HUES6 (cell line): Measurements from ENCODE around the gene OXNAD1.
"Not testable (repeated sequence)": the region's sequence is repeated elsewhere in the genome, so short reads cannot be mapped to it uniquely, and the experiment has no call there.

Source experiments
- H3K27ac ChIP-seq: 2 replicates; pipeline ENCODE4 v1.7.0; 2013; ENCODE audit warnings: low read depth, mild to moderate bottlenecking, low read length, inconsistent platforms
- H3K27me3 ChIP-seq: 2 replicates; pipeline ENCODE4 v1.6.1; 2013; ENCODE audit warnings: low read length; ENCODE audit not compliant: control insufficient read depth, insufficient read depth
- H3K36me3 ChIP-seq: 2 replicates; pipeline ENCODE4 v1.6.1; 2013; ENCODE audit warnings: low read length; ENCODE audit not compliant: control insufficient read depth, insufficient read depth
- H3K4me1 ChIP-seq: 2 replicates; pipeline ENCODE4 v1.6.1; 2013; ENCODE audit warnings: low read length; ENCODE audit not compliant: control insufficient read depth, insufficient read depth
- H3K4me3 ChIP-seq: 2 replicates; pipeline ENCODE4 v1.5.1; 2013; ENCODE audit warnings: low read depth, low read length
- H3K9ac ChIP-seq: one replicate; pipeline ENCODE4 v1.6.1; 2013; ENCODE audit warnings: mild to moderate bottlenecking, low read length
- H3K9me3 ChIP-seq: 2 replicates; pipeline ENCODE4 v1.6.1; 2013; ENCODE audit warnings: low read depth, low read length; ENCODE audit not compliant: control insufficient read depth, insufficient read depth

The OXNAD1 gene

GRCh38 chr3:16305111-16305541 is 40.1 kb downstream of the OXNAD1 start:
- H3K9me3 ChIP-seq: no peaks in the 10 kb centered on the region
- no peak overlapping the region for H3K4me3 ChIP-seq
- no peaks in the 10 kb centered on the region for H3K27me3 ChIP-seq
- H3K4me1 ChIP-seq: peaks cover 43% of the 10 kb centered on the region
- peaks cover 32% of the 10 kb centered on the region for H3K36me3 ChIP-seq
- H3K27ac ChIP-seq: no peak overlapping the region
- H3K9ac ChIP-seq: no peak overlapping the region

GRCh38 chr3:16307832-16308531 is 43.0 kb downstream of the OXNAD1 start:
- Histone ChIP-seq H3K4me3 (no peak overlapping the region), H3K27me3 (no peaks in the 10 kb centered on the region), H3K36me3 (peaks cover 30% of the 10 kb centered on the region), H3K9ac (no peak overlapping the region), H3K27ac (no peak overlapping the region), H3K9me3 (no peaks in the 10 kb centered on the region), H3K4me1 (peaks cover 17% of the 10 kb centered on the region)

GRCh38 chr3:16308727-16309126 is 43.7 kb downstream of the OXNAD1 start:
- Histone ChIP-seq H3K36me3 (peaks cover 30% of the 10 kb centered on the region), H3K4me1 (peaks cover 12% of the 10 kb centered on the region), H3K27me3 (no peaks in the 10 kb centered on the region), H3K9me3 (no peaks in the 10 kb centered on the region), H3K9ac (no peak overlapping the region), H3K27ac (no peak overlapping the region), H3K4me3 (no peak overlapping the region)

GRCh38 chr3:16309558-16309957 is 44.5 kb downstream of the OXNAD1 start:
- no peak overlapping the region for H3K27ac ChIP-seq
- no peak overlapping the region for H3K9ac ChIP-seq
- peaks cover 29% of the 10 kb centered on the region for H3K36me3 ChIP-seq
- H3K27me3 ChIP-seq: no peaks in the 10 kb centered on the region
- H3K4me3 ChIP-seq: no peak overlapping the region
- peaks cover 8% of the 10 kb centered on the region; the same call in 1 of the 2 replicates for H3K4me1 ChIP-seq
- no peaks in the 10 kb centered on the region for H3K9me3 ChIP-seq

- not testable (repeated sequence) for H3K9ac ChIP-seq, H3K4me1 ChIP-seq, H3K27me3 ChIP-seq, H3K27ac ChIP-seq, H3K9me3 ChIP-seq, H3K4me3 ChIP-seq
- H3K36me3 ChIP-seq: peaks cover 21% of the 10 kb centered on the region
Measured at GRCh38 chr3:16310486-16310885, 45.5 kb downstream of the OXNAD1 start.

- no peak overlapping the region for H3K27ac ChIP-seq
- H3K4me1 ChIP-seq: peaks cover 5% of the 10 kb centered on the region; the same call in 1 of the 2 replicates
- H3K27me3 ChIP-seq: no peaks in the 10 kb centered on the region
- no peaks in the 10 kb centered on the region for H3K9me3 ChIP-seq
- H3K36me3 ChIP-seq: peaks cover 29% of the 10 kb centered on the region
- H3K4me3 ChIP-seq: no peak overlapping the region
- H3K9ac ChIP-seq: no peak overlapping the region
Measured at GRCh38 chr3:16311960-16312451, 47.0 kb downstream of the OXNAD1 start.

- H3K9ac ChIP-seq: no peak overlapping the region
- no peaks in the 10 kb centered on the region for H3K9me3 ChIP-seq
- peaks cover 32% of the 10 kb centered on the region for H3K36me3 ChIP-seq
- no peak overlapping the region for H3K27ac ChIP-seq
- no peak overlapping the region for H3K4me3 ChIP-seq
- H3K27me3 ChIP-seq: no peaks in the 10 kb centered on the region
- peaks cover 5% of the 10 kb centered on the region; the same call in 1 of the 2 replicates for H3K4me1 ChIP-seq
Measured at GRCh38 chr3:16313886-16314645, 49.1 kb downstream of the OXNAD1 start.

GRCh38 chr3:16315623-16316022 is 50.6 kb downstream of the OXNAD1 start:
- Histone ChIP-seq H3K4me1 (no peaks in the 10 kb centered on the region; the same call in 1 of the 2 replicates), H3K27me3 (no peaks in the 10 kb centered on the region), H3K9me3 (no peaks in the 10 kb centered on the region), H3K36me3 (peaks cover 43% of the 10 kb centered on the region), H3K9ac (no peak overlapping the region), H3K4me3 (no peak overlapping the region), H3K27ac (no peak overlapping the region)

- Histone ChIP-seq H3K9ac (no peak overlapping the region), H3K4me3 (no peak overlapping the region), H3K9me3 (no peaks in the 10 kb centered on the region), H3K27me3 (no peaks in the 10 kb centered on the region), H3K36me3 (peaks cover 44% of the 10 kb centered on the region), H3K4me1 (no peaks in the 10 kb centered on the region; the same call in 1 of the 2 replicates), H3K27ac (no peak overlapping the region)
Measured at GRCh38 chr3:16316396-16316795, 51.4 kb downstream of the OXNAD1 start.

GRCh38 chr3:16316847-16317560 is 52.0 kb downstream of the OXNAD1 start:
- Histone ChIP-seq H3K27ac (no peak overlapping the region), H3K4me1 (no peaks in the 10 kb centered on the region; the same call in 1 of the 2 replicates), H3K9ac (no peak overlapping the region), H3K27me3 (no peaks in the 10 kb centered on the region), H3K36me3 (peaks cover 47% of the 10 kb centered on the region), H3K4me3 (no peak overlapping the region), H3K9me3 (no peaks in the 10 kb centered on the region)
